Measurements from ENCODE around the gene TBCCD1. TPM values are rescaled to one million over a fixed set of nuclear protein-coding genes. Genes with fewer than 3 reads are reported as not detected.

The TBCCD1 gene
- total and polyA plus RNA-seq, 2 experiments from 2014 or later, result 13.1 to 14.9 TPM

GRCh38 chr3:186512570-186513302 lies 54.4 kb downstream of the TBCCD1 start:
- Histone ChIP-seq H3K36me3 (replicated peaks; ENCODE audit: insufficient read depth, low read depth) (no peaks in the 10 kb centered on the region), H2AFZ (no peak overlapping the region), H4K20me1 (ENCODE audit: insufficient read depth, poor library complexity, severe bottlenecking) (no peaks in the 10 kb centered on the region), H3K4me2 (no peak overlapping the region), H3K4me3 (no peak overlapping the region), H3K79me2 (no peaks in the 10 kb centered on the region), H3K27me3 (peaks cover 9% of the 10 kb centered on the region), H3K9me2 (replicated peaks; ENCODE audit: insufficient read depth) (no peaks in the 10 kb centered on the region), H3K27ac (no peak overlapping the region), H3K9me3 (ENCODE audit: low read depth) (no peaks in the 10 kb centered on the region), H3K4me1 (ENCODE audit: insufficient read depth) (no peaks in the 10 kb centered on the region)
- WGBS (ENCODE audit: low lambda C conversion rate, missing lambda C conversion rate), result 59% methylated on average over 9 of the region's 9 CpGs
- no peak for DNase-seq (ENCODE audit: low spot score)
- TF ChIP-seq EZH2 (IDR thresholded peaks at IDR 0.05; ENCODE audit: borderline replicate concordance), result no peak
- no peak for TF ChIP-seq EZH2phosphoT487 (IDR thresholded peaks at IDR 0.05; ENCODE audit: low read depth, severe bottlenecking, unreplicated experiment)
- TF ChIP-seq CTCF (IDR thresholded peaks at IDR 0.05; ENCODE audit: poor library complexity), result no peak

GRCh38 chr3:186511702-186512101 lies 55.4 kb downstream of the TBCCD1 start:
- no peak overlapping the region for H2AFZ ChIP-seq
- peaks cover 9% of the 10 kb centered on the region for H3K27me3 ChIP-seq
- H3K4me3 ChIP-seq, result no peak overlapping the region
- no peaks in the 10 kb centered on the region for H3K4me1 ChIP-seq (ENCODE audit: insufficient read depth)
- no peaks in the 10 kb centered on the region for H3K79me2 ChIP-seq
- H4K20me1 ChIP-seq (ENCODE audit: insufficient read depth, poor library complexity, severe bottlenecking), result no peaks in the 10 kb centered on the region
- WGBS (ENCODE audit: low lambda C conversion rate, missing lambda C conversion rate), result 67% methylated on average over 5 of the region's 5 CpGs
- no peak overlapping the region for H3K4me2 ChIP-seq
- no peaks in the 10 kb centered on the region for H3K9me3 ChIP-seq (ENCODE audit: low read depth)
- no peaks in the 10 kb centered on the region for H3K9me2 ChIP-seq (replicated peaks; ENCODE audit: insufficient read depth)
- DNase-seq (ENCODE audit: low spot score), result no peak
- no peaks in the 10 kb centered on the region for H3K36me3 ChIP-seq (replicated peaks; ENCODE audit: insufficient read depth, low read depth)
- TF ChIP-seq EZH2 (IDR thresholded peaks at IDR 0.05; ENCODE audit: borderline replicate concordance), result no peak
- H3K27ac ChIP-seq, result no peak overlapping the region

GRCh38 chr3:186511245-186511644 lies 55.9 kb downstream of the TBCCD1 start:
- H2AFZ ChIP-seq, result no peak overlapping the region
- no peak overlapping the region for H3K27ac ChIP-seq
- H3K36me3 ChIP-seq (replicated peaks; ENCODE audit: insufficient read depth, low read depth), result no peaks in the 10 kb centered on the region
- 94% methylated on average over 4 of the region's 4 CpGs for WGBS (ENCODE audit: low lambda C conversion rate, missing lambda C conversion rate)
- H3K9me3 ChIP-seq (ENCODE audit: low read depth), result no peaks in the 10 kb centered on the region
- no peak overlapping the region for H3K4me3 ChIP-seq
- H3K4me2 ChIP-seq, result no peak overlapping the region
- no peak for TF ChIP-seq EZH2phosphoT487 (IDR thresholded peaks at IDR 0.05; ENCODE audit: low read depth, severe bottlenecking, unreplicated experiment)
- no peak for TF ChIP-seq CTCF (IDR thresholded peaks at IDR 0.05; ENCODE audit: poor library complexity)
- TF ChIP-seq EZH2 (IDR thresholded peaks at IDR 0.05; ENCODE audit: borderline replicate concordance), result no peak
- no peaks in the 10 kb centered on the region for H3K9me2 ChIP-seq (replicated peaks; ENCODE audit: insufficient read depth)
- no peaks in the 10 kb centered on the region for H3K79me2 ChIP-seq
- H3K4me1 ChIP-seq (ENCODE audit: insufficient read depth), result no peaks in the 10 kb centered on the region
- DNase-seq (ENCODE audit: low spot score), result no peak
- no peaks in the 10 kb centered on the region for H4K20me1 ChIP-seq (ENCODE audit: insufficient read depth, poor library complexity, severe bottlenecking)
- peaks cover 9% of the 10 kb centered on the region for H3K27me3 ChIP-seq

GRCh38 chr3:186510374-186511079 lies 56.6 kb downstream of the TBCCD1 start:
- TF ChIP-seq CTCF (IDR thresholded peaks at IDR 0.05; ENCODE audit: poor library complexity) (no peak), EZH2 (IDR thresholded peaks at IDR 0.05; ENCODE audit: borderline replicate concordance) (no peak)
- Histone ChIP-seq H3K4me3 (no peak overlapping the region), H3K9me3 (ENCODE audit: low read depth) (no peaks in the 10 kb centered on the region), H3K27ac (no peak overlapping the region), H3K9me2 (replicated peaks; ENCODE audit: insufficient read depth) (no peaks in the 10 kb centered on the region), H3K27me3 (peaks cover 9% of the 10 kb centered on the region), H3K4me1 (ENCODE audit: insufficient read depth) (no peaks in the 10 kb centered on the region), H3K79me2 (no peaks in the 10 kb centered on the region), H4K20me1 (ENCODE audit: insufficient read depth, poor library complexity, severe bottlenecking) (no peaks in the 10 kb centered on the region), H2AFZ (no peak overlapping the region), H3K36me3 (replicated peaks; ENCODE audit: insufficient read depth, low read depth) (no peaks in the 10 kb centered on the region), H3K4me2 (no peak overlapping the region)
- DNase-seq (ENCODE audit: low spot score), result no peak
- 72% methylated on average over 9 of the region's 9 CpGs for WGBS (ENCODE audit: low lambda C conversion rate, missing lambda C conversion rate)
